HG03095 (cell line): Measurements from ENCODE around the gene RNF135.
"Not testable (repeated sequence)": the region's sequence is repeated elsewhere in the genome, so short reads cannot be mapped to it uniquely, and the experiment has no call there.

ENCODE experiments used
- ATAC-seq: cut with Tn5 transposase; IDR thresholded peaks from one replicate; pipeline ENCODE4 v1.9.1; 2021; ENCODE audit warnings: moderate library complexity; ENCODE audit not compliant: unreplicated experiment

Gene RNF135

GRCh38 chr17:30997842-30998241 is 27.0 kb downstream of the RNF135 start:
- ATAC-seq: no peak

- no peak for ATAC-seq
These were observed 31.2 kb downstream of the RNF135 start for GRCh38 chr17:31002047-31002446.

- ATAC-seq: no peak
These were observed 32.5 kb downstream of the RNF135 start for GRCh38 chr17:31003225-31003866.

- ATAC-seq: no peak
These were observed 33.3 kb downstream of the RNF135 start for GRCh38 chr17:31004160-31004559.

- no peak for ATAC-seq
These were observed 37.0 kb downstream of the RNF135 start for GRCh38 chr17:31007695-31008373.

GRCh38 chr17:31008374-31009041 is 37.7 kb downstream of the RNF135 start:
- no peak for ATAC-seq

- not testable (repeated sequence) for ATAC-seq
These were observed 38.3 kb downstream of the RNF135 start for GRCh38 chr17:31009042-31009702.

GRCh38 chr17:31010014-31010413 is 39.2 kb downstream of the RNF135 start:
- ATAC-seq: not testable (repeated sequence)

- no peak for ATAC-seq
These were observed 43.0 kb downstream of the RNF135 start for GRCh38 chr17:31013844-31014243.

- no peak for ATAC-seq
These were observed 44.8 kb downstream of the RNF135 start for GRCh38 chr17:31015639-31016038.

- no peak for ATAC-seq
These were observed 48.2 kb downstream of the RNF135 start for GRCh38 chr17:31019004-31019403.

GRCh38 chr17:31023171-31023570 is 52.3 kb downstream of the RNF135 start:
- not testable (repeated sequence) for ATAC-seq

- no peak for ATAC-seq
These were observed 61.0 kb downstream of the RNF135 start for GRCh38 chr17:31031841-31032240.

GRCh38 chr17:31035611-31036010 is 64.8 kb downstream of the RNF135 start:
- ATAC-seq: not testable (repeated sequence)

GRCh38 chr17:31040837-31041236 is 70.0 kb downstream of the RNF135 start:
- not testable (repeated sequence) for ATAC-seq

GRCh38 chr17:31042378-31042777 is 71.5 kb downstream of the RNF135 start:
- ATAC-seq: not testable (repeated sequence)

GRCh38 chr17:31046856-31047425 is 76.1 kb downstream of the RNF135 start:
- not testable (repeated sequence) for ATAC-seq

- ATAC-seq: no peak
These were observed 77.3 kb downstream of the RNF135 start for GRCh38 chr17:31048142-31048541.

- no peak for ATAC-seq
These were observed 77.9 kb downstream of the RNF135 start for GRCh38 chr17:31048780-31049179.
